ENCODE data around the gene PEMT.
A peak's percentile ranks its signal among the peaks of the same experiment; 100 is the strongest.

Gene PEMT

GRCh38 chr17:17498606-17499301, 92.8 kb downstream of the PEMT start:
- H3K27me3 Mint-ChIP-seq, result peaks cover 18 to 29% of the 10 kb centered on the region in 2 donors
- ATAC-seq (replicated peaks) (no peak), DNase-seq (no peak)
- no peak overlapping the region for H3K4me3 Mint-ChIP-seq
- H3K36me3 Mint-ChIP-seq, result peaks cover 0 to under 1% of the 10 kb centered on the region in 2 donors
- no peaks in the 10 kb centered on the region for H3K9me3 Mint-ChIP-seq
- H3K27ac Mint-ChIP-seq, result no peak overlapping the region
- peaks cover 12 to 22% of the 10 kb centered on the region in 2 donors for H3K4me1 Mint-ChIP-seq

GRCh38 chr17:17497845-17498520, 93.5 kb downstream of the PEMT start:
- Mint-ChIP-seq H3K4me3 (no peak overlapping the region), H3K27me3 (peaks cover 21 to 33% of the 10 kb centered on the region in 2 donors), H3K27ac (no peak overlapping the region), H3K36me3 (peaks cover 3 to 7% of the 10 kb centered on the region in 2 donors), H3K4me1 (peaks cover 14 to 22% of the 10 kb centered on the region in 2 donors), H3K9me3 (no peaks in the 10 kb centered on the region)
- DNase-seq (no peak), ATAC-seq (replicated peaks) (no peak)

DNA sequence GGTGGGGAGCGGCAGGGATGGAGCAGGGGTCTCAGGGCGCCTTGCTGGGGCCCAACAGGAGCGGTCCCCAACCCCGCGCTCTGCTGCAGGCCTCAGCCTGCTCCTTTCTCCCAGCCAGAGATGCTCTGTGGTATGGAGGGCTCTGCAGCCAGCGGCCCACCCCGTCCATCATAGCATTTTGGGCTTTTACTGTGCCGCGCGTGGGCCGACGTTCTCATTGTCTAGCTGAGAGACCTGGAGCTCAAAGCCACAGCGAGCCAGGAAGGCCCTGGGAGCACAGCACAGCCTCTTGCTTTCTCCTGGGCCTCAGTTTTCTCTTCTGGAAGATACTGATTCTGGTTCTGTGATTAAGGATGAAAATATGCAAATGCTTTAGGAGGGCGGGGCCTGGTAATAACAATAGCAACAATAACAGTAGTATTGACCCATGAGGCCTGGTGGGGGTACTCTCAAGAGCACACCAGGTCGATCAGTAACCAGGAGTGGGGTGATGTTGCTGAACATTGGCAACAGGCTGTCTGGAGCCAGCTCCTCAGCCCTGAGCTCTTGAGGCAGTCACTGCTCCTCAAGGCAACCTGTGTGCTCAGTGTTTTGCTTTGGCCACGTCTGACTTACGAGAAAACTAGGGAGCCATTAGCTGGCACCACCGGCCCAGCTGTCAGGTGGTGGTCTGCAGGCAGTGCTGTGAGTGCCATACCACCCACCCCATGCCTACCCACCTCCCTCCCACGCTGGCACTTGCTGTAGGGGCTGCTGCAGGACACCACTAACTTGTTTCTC, 94.3 kb downstream of the PEMT start:
- Mint-ChIP-seq H3K36me3 (peaks cover 7 to 12% of the 10 kb centered on the region in 2 donors), H3K9me3 (no peaks in the 10 kb centered on the region), H3K27ac (no peak overlapping the region), H3K4me1 (peaks cover 14 to 22% of the 10 kb centered on the region in 2 donors), H3K27me3 (peaks cover 21 to 33% of the 10 kb centered on the region in 2 donors), H3K4me3 (peak overlapping the region; percentile 46 to 75)
- no peak for ATAC-seq (replicated peaks)
- no peak for DNase-seq

DNA sequence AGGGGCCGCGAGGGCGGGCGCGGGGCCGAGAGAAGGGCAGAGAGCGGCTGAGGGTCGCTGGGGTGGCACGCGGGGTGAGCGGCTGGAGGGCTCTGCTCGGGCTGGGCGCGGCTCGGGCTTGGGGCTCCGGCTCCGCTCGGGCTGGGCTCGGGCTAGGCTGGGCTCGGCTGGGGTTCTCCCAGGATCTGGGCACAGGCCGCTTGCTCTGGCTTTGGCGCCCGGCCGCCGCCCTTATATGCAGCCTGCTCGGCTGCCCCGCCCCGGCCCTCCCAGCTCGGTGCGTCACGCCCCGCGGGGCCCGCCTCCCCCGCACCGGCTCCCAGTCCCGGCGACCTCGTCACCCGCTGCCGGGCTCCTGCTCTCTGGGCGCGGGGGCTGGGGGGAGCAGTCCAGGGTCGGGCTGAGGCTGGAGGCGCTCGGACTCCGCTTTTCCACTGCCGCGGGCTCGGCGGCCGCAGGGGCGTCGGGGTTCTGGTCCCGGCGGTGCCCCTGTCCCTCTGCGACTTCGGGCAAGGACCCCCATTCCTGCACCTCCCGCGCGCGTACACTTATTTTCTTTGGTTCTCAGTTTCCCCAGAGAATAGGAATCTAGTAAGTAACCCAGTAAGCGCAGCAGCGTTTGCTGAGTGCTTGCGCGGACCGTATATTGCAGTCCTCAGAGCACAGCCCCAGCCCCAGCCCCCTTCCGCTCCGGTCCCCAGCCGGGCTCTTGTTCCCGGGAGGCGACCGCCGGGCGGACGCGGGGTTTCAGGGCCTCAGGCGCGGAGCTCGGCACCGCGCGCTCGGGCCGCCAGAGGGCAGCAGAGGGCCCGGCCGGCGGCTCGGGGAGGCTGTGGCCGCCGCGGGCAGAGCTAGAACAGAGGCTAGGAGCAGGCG, 95.1 kb downstream of the PEMT start, which contains the start of gene RASD1:
RASD1 (minus strand) TSS at position 207 of the 876 bp plus-strand sequence. CDS start 214 bp downstream, outside the sequence.
- DNase-seq, result peak; percentile 68
- peak within 1 kb of the TSS; percentile 76 to 82 for H3K4me3 Mint-ChIP-seq
- peak; percentile 88 to 89 for ATAC-seq (replicated peaks)
- H3K27me3 Mint-ChIP-seq, result peaks cover 18 to 33% of the 10 kb centered on the region in 2 donors
- H3K27ac Mint-ChIP-seq, result peak within 1 kb of the TSS; percentile 51
- peaks cover 17 to 30% of the 10 kb centered on the region in 2 donors for H3K4me1 Mint-ChIP-seq
- peaks cover 13 to 21% of the 10 kb centered on the region in 2 donors for H3K36me3 Mint-ChIP-seq
- no peaks in the 10 kb centered on the region for H3K9me3 Mint-ChIP-seq

DNA sequence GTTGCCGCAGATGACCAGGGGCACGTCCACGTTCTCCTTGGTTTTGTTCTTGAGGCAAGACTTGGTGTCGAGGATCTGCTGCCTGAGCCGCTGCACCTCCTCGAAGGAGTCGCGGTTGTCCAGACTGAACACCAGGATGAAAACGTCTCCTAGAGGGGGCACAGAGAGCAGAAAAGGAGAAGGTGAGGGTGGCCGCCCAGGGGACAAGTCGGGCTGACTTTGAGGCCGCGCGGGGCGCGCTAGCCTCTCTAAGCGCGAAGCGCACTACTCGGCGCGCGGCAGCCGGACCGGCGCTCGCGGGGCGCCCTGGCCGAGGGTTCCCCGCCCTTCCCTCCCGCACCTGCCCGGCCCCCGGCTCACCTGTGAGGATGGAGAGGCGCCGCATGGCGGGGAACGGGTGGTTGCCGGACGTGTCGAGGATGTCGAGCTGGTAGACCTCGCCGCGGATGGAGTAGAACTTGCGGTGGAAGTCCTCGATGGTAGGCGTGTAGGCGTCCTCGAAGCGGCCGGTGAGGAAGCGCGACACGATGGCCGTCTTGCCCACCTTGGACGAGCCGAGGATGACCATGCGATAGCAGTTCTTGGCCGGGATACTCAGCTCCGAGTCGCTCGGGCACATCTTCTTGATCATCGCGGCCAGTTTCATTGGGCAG, 95.8 kb downstream of the PEMT start:
- DNase-seq (no peak), ATAC-seq (replicated peaks) (peak in 1 of 2 donors; percentile 1)
- H3K4me1 Mint-ChIP-seq, result peaks cover 22 to 38% of the 10 kb centered on the region in 2 donors
- H3K27ac Mint-ChIP-seq, result peak overlapping the region; percentile 51
- H3K9me3 Mint-ChIP-seq, result no peaks in the 10 kb centered on the region
- peaks cover 19 to 28% of the 10 kb centered on the region in 2 donors for H3K36me3 Mint-ChIP-seq
- H3K4me3 Mint-ChIP-seq, result peak overlapping the region; percentile 76 to 82
- peaks cover 13 to 27% of the 10 kb centered on the region in 2 donors for H3K27me3 Mint-ChIP-seq

- Mint-ChIP-seq H3K4me3 (peak overlapping the region; percentile 76 to 82), H3K36me3 (peaks cover 19 to 32% of the 10 kb centered on the region in 2 donors), H3K27ac (peak overlapping the region; percentile 56), H3K27me3 (peaks cover 13 to 27% of the 10 kb centered on the region in 2 donors), H3K4me1 (peaks cover 22 to 38% of the 10 kb centered on the region in 2 donors), H3K9me3 (no peaks in the 10 kb centered on the region)
- peak; percentile 13 for DNase-seq
- peak in 1 of 2 donors; percentile 4 for ATAC-seq (replicated peaks)
Measured at GRCh38 chr17:17494870-17495535, 96.5 kb downstream of the PEMT start.

DNA sequence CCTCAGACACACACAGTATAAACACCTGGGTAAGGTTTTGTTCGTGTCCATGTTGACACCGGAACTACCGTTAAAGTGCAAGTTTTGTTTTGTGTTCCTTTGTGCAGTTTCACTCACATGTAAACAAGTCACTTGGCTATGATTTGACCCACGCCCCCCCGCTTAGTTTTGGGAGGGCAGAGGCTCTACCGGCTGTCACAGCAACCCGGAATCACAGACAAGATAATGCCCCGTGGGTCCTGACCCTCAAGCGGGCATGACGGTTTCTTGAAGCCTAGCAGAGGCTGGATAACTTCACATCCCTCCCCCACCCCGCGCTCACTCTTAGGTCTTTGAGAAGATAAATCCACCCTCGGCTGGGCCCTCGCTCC, 97.0 kb downstream of the PEMT start:
- DNase-seq (no peak), ATAC-seq (replicated peaks) (no peak)
- Mint-ChIP-seq H3K4me3 (peak overlapping the region; percentile 46 to 76), H3K27me3 (peaks cover 13 to 27% of the 10 kb centered on the region in 2 donors), H3K4me1 (peaks cover 22 to 38% of the 10 kb centered on the region in 2 donors), H3K36me3 (peaks cover 19 to 32% of the 10 kb centered on the region in 2 donors), H3K27ac (peak overlapping the region; percentile 56), H3K9me3 (no peaks in the 10 kb centered on the region)

- peaks cover 22 to 38% of the 10 kb centered on the region in 2 donors for H3K4me1 Mint-ChIP-seq
- H3K36me3 Mint-ChIP-seq, result peaks cover 19 to 32% of the 10 kb centered on the region in 2 donors
- no peak for ATAC-seq (replicated peaks)
- no peak overlapping the region for H3K4me3 Mint-ChIP-seq
- peaks cover 13 to 26% of the 10 kb centered on the region in 2 donors for H3K27me3 Mint-ChIP-seq
- H3K9me3 Mint-ChIP-seq, result no peaks in the 10 kb centered on the region
- DNase-seq, result no peak
- H3K27ac Mint-ChIP-seq, result no peak overlapping the region
Measured at GRCh38 chr17:17493986-17494466, 97.5 kb downstream of the PEMT start.

GRCh38 chr17:17493249-17493985, 98.1 kb downstream of the PEMT start:
- H3K27me3 Mint-ChIP-seq, result peaks cover 13 to 21% of the 10 kb centered on the region in 2 donors
- no peak overlapping the region for H3K27ac Mint-ChIP-seq
- no peak for DNase-seq
- no peaks in the 10 kb centered on the region for H3K9me3 Mint-ChIP-seq
- no peak overlapping the region for H3K4me3 Mint-ChIP-seq
- ATAC-seq (replicated peaks), result no peak
- peaks cover 22 to 38% of the 10 kb centered on the region in 2 donors for H3K4me1 Mint-ChIP-seq
- H3K36me3 Mint-ChIP-seq, result peaks cover 23 to 35% of the 10 kb centered on the region in 2 donors

GRCh38 chr17:17492571-17492970, 98.9 kb downstream of the PEMT start:
- Mint-ChIP-seq H3K27ac (no peak overlapping the region), H3K4me1 (peaks cover 23 to 38% of the 10 kb centered on the region in 2 donors), H3K9me3 (no peaks in the 10 kb centered on the region), H3K36me3 (peaks cover 29 to 41% of the 10 kb centered on the region in 2 donors), H3K4me3 (no peak overlapping the region), H3K27me3 (peaks cover 13 to 21% of the 10 kb centered on the region in 2 donors)
- DNase-seq (no peak), ATAC-seq (replicated peaks) (no peak)

GRCh38 chr17:17492085-17492484, 99.4 kb downstream of the PEMT start:
- ATAC-seq (replicated peaks) (no peak), DNase-seq (no peak)
- H3K9me3 Mint-ChIP-seq, result no peaks in the 10 kb centered on the region
- H3K36me3 Mint-ChIP-seq, result peaks cover 33 to 46% of the 10 kb centered on the region in 2 donors
- H3K27me3 Mint-ChIP-seq, result peaks cover 13 to 21% of the 10 kb centered on the region in 2 donors
- H3K4me1 Mint-ChIP-seq, result peaks cover 23 to 38% of the 10 kb centered on the region in 2 donors
- no peak overlapping the region for H3K4me3 Mint-ChIP-seq
- H3K27ac Mint-ChIP-seq, result no peak overlapping the region

GRCh38 chr17:17491546-17491988, 99.9 kb downstream of the PEMT start:
- H3K27me3 Mint-ChIP-seq, result peaks cover 13 to 21% of the 10 kb centered on the region in 2 donors
- H3K27ac Mint-ChIP-seq, result no peak overlapping the region
- H3K9me3 Mint-ChIP-seq, result no peaks in the 10 kb centered on the region
- peaks cover 35 to 50% of the 10 kb centered on the region in 2 donors for H3K36me3 Mint-ChIP-seq
- H3K4me3 Mint-ChIP-seq, result no peak overlapping the region
- H3K4me1 Mint-ChIP-seq, result peaks cover 25 to 39% of the 10 kb centered on the region in 2 donors
- DNase-seq (no peak), ATAC-seq (replicated peaks) (no peak)
